Gastrocnemius medialis (tissue), 4 donors: Measurements from ENCODE around the gene THADA. TPM values are rescaled to one million over a fixed set of nuclear protein-coding genes. Genes with fewer than 3 reads are reported as not detected.

Experiments
- ATAC-seq, 2 donors: fragments of 150-250 bp; one replicate each; pipeline ENCODE4 v1.9.1; 2016
- DNase-seq, 2 donors: peaks; one replicate each; pipeline ENCODE4 v3.0.0-alpha.2; 2019
- H3K27ac ChIP-seq, 4 donors: fragments of 200-600 bp; sonication (generic); 1 replicate in 1 of 4; 2 replicates in 3 of 4; pipeline ENCODE4 v1.5.1; 2016 to 2018; ENCODE audit warnings: mild to moderate bottlenecking in 2 of 4, moderate library complexity in 1 of 4
- H3K27me3 ChIP-seq, 3 donors: fragments of 200-600 bp; sonication (generic) in 2 of 3; 1 replicate in 1 of 3; 2 replicates in 2 of 3; pipeline versions ENCODE4 v1.5.1 to v1.6.0; 2016 to 2019; ENCODE audit warnings: mild to moderate bottlenecking in 1 of 3, moderate library complexity in 1 of 3
- H3K36me3 ChIP-seq, 2 donors: fragments of 200-600 bp; sonication (generic) in 1 of 2; one replicate each; pipeline ENCODE4 v1.5.1; 2017 to 2018
- H3K4me1 ChIP-seq, 2 donors: fragments of 200-600 bp; sonication (generic) in 1 of 2; one replicate each; pipeline ENCODE4 v1.5.1; 2016 to 2017; ENCODE audit warnings: mild to moderate bottlenecking in 2 of 2
- H3K4me3 ChIP-seq, 4 donors: fragments of 200-600 bp; sonication (generic) in 3 of 4; 1 replicate in 1 of 4; 2 replicates in 3 of 4; pipeline ENCODE4 v1.5.1; 2016 to 2019; ENCODE audit warnings: mild to moderate bottlenecking in 2 of 4
- H3K9me3 ChIP-seq, 3 donors: fragments of 200-600 bp; sonication (generic) in 2 of 3; 1 replicate in 1 of 3; 2 replicates in 2 of 3; pipeline ENCODE4 v1.5.1; 2016 to 2019
- POLR2A ChIP-seq, 2 donors: fragments of 450-650 bp; IDR thresholded peaks; one replicate each; pipeline ENCODE4 v1.6.1; 2017; ENCODE audit warnings: antibody characterized with exemption in 2 of 2, mild to moderate bottlenecking in 2 of 2, moderate library complexity in 2 of 2
- in situ Hi-C, 4 donors: fragments of 200-750 bp; cut with MboI; loops; one replicate each; pipeline versions ENCODE4 v1.15.0 to v1.8.0; 2017; ENCODE audit warnings: low sequenced_read_pairs in 4 of 4
- intact Hi-C: fragments of 100-400 bp; cut with DNase I; formaldehyde crosslinking; loops from one replicate; pipeline ENCODE4 v1.15.1; 2023; ENCODE audit warnings: low total_unique reads
- total RNA-seq, 4 donors: library from RNA; depleted of rRNA; stranded (reverse); fragments of >200 nt; gene quantifications; one replicate each; pipeline versions ENCODE4 v1.1.0 to v1.2.3, GENCODE V29; 2016
- TF ChIP-seq, protein P1 (sequence below), 5 experiments: fragments of 450-650 bp in 3 of 5; fragments of 200-600 bp in 2 of 5; sonication (generic) in 2 of 5; IDR thresholded peaks in 4 of 5; conservative IDR thresholded peaks in 1 of 5; 1 replicate in 4 of 5; 2 replicates in 1 of 5; pipeline ENCODE4 v1.5.1; 2016 to 2019; ENCODE audit warnings: antibody characterized with exemption in 5 of 5, mild to moderate bottlenecking in 3 of 5, moderate library complexity in 3 of 5

The THADA gene
- total RNA-seq, 4 donors from 2014 or later = 13.6 to 19.0 (median 16.2) TPM

DNA sequence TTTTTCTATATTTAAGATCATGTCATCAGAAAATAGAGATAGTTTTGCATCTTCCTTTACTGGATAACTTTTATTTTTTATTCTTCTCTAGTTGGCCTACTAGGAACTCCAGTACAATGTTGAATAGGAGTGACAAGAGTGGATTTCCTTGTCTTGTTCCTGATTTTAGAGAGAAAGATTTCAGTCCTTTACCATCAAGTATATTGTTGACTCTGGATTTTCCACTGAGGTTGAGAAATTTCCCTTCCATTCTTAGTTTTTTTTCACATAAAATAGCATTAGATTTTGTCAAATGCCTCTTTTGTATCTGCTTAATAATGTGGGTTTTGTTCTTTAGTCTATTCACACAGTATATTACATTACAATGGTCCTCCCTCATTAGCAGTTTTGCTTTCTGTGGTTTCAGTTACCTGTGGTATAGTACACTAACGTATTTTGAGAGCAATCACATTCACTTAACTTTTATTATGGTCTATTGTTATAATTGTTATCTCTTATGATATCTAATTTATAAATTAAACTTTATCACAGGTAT lies 105.5 kb downstream of the THADA start:
- intact Hi-C loops (no loop called here), in situ Hi-C loops (no loop called here)
- Histone ChIP-seq H3K27ac (no peak overlapping the region), H3K36me3 (no peaks in the 10 kb centered on the region), H3K9me3 (no peaks in the 10 kb centered on the region), H3K27me3 (no peaks in the 10 kb centered on the region), H3K4me1 (no peaks in the 10 kb centered on the region), H3K4me3 (no peak overlapping the region)
- DNase-seq (no peak), ATAC-seq (no peak)
- TF ChIP-seq, protein P1, sequence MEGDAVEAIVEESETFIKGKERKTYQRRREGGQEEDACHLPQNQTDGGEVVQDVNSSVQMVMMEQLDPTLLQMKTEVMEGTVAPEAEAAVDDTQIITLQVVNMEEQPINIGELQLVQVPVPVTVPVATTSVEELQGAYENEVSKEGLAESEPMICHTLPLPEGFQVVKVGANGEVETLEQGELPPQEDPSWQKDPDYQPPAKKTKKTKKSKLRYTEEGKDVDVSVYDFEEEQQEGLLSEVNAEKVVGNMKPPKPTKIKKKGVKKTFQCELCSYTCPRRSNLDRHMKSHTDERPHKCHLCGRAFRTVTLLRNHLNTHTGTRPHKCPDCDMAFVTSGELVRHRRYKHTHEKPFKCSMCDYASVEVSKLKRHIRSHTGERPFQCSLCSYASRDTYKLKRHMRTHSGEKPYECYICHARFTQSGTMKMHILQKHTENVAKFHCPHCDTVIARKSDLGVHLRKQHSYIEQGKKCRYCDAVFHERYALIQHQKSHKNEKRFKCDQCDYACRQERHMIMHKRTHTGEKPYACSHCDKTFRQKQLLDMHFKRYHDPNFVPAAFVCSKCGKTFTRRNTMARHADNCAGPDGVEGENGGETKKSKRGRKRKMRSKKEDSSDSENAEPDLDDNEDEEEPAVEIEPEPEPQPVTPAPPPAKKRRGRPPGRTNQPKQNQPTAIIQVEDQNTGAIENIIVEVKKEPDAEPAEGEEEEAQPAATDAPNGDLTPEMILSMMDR (IDR thresholded peaks at IDR 0.05 in 4 of 5, conservative IDR thresholded peaks at IDR 0.05 in 1 of 5) = no peak
- TF ChIP-seq POLR2A (IDR thresholded peaks at IDR 0.05) = no peak

DNA sequence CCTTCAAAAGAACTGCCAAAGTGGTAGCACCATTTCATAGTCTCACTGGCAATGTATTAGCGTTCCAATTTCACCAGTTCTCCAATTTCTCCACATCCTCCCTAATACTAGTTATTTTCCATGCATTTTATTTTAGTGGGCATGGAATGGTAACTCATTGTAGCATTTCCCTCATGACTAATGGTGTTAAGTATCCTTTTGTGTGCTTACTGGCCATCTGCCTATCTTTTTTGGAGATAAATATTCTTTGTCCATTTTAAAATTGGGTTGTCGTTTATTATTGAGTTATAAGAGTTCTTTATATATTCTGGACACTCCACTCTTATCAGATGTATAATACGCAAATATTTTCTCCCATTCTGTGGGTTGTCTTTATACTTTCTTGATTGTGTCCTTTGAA lies 107.1 kb downstream of the THADA start:
- H3K4me1 ChIP-seq = peaks cover 5 to 9% of the 10 kb centered on the region in 2 donors
- no peak overlapping the region for H3K4me3 ChIP-seq
- no peak overlapping the region for H3K27ac ChIP-seq
- no peak for DNase-seq
- no peak for ATAC-seq
- intact Hi-C loops = no loop called here
- no peaks in the 10 kb centered on the region for H3K36me3 ChIP-seq
- TF ChIP-seq POLR2A (IDR thresholded peaks at IDR 0.05) = no peak
- TF ChIP-seq, protein P1 (IDR thresholded peaks at IDR 0.05 in 4 of 5, conservative IDR thresholded peaks at IDR 0.05 in 1 of 5) = no peak
- in situ Hi-C loops = loop anchor here (5.0 to 10.0 kb wide), 7 partner anchors 324 to 664 kb away; no protein-coding TSS in a partner anchor
- no peaks in the 10 kb centered on the region for H3K27me3 ChIP-seq
- no peaks in the 10 kb centered on the region for H3K9me3 ChIP-seq

DNA sequence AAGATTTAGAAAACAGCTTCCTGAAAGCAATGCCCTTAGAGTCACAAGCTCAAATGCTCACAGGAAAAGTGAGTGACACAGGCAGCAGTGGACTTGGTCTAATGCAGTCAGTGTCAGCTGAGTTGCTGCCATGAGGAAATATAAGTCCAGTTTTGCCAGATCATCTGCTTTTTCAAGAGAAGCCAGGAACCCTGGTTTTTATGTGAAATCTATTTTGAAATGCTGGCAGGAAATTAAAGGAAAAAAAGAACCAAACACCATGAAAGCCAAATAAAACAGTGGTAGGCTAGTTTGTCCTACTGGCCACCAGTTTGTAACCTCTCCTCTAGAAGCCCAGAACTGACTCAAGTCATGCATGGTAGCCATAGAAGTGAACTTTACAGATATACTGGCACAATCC lies 109.2 kb downstream of the THADA start:
- Histone ChIP-seq H3K27me3 (no peaks in the 10 kb centered on the region), H3K4me1 (peaks cover 26 to 30% of the 10 kb centered on the region in 2 donors), H3K27ac (peak overlapping the region; percentile 37 to 65 (median 56)), H3K36me3 (no peaks in the 10 kb centered on the region), H3K9me3 (no peaks in the 10 kb centered on the region), H3K4me3 (no peak overlapping the region)
- TF ChIP-seq, protein P1 (IDR thresholded peaks at IDR 0.05 in 4 of 5, conservative IDR thresholded peaks at IDR 0.05 in 1 of 5) = no peak
- peak in 1 of 2 donors; percentile 9 for TF ChIP-seq POLR2A (IDR thresholded peaks at IDR 0.05)
- intact Hi-C loops = loop anchor here (2.0 kb wide), 1 partner anchor 540 kb away; no protein-coding TSS in a partner anchor
- in situ Hi-C loops = loop anchor here (5.0 to 10.0 kb wide), 7 partner anchors 322 to 662 kb away; no protein-coding TSS in a partner anchor
- peak; percentile 69 to 78 for ATAC-seq
- DNase-seq = peak; percentile 52 to 64

DNA sequence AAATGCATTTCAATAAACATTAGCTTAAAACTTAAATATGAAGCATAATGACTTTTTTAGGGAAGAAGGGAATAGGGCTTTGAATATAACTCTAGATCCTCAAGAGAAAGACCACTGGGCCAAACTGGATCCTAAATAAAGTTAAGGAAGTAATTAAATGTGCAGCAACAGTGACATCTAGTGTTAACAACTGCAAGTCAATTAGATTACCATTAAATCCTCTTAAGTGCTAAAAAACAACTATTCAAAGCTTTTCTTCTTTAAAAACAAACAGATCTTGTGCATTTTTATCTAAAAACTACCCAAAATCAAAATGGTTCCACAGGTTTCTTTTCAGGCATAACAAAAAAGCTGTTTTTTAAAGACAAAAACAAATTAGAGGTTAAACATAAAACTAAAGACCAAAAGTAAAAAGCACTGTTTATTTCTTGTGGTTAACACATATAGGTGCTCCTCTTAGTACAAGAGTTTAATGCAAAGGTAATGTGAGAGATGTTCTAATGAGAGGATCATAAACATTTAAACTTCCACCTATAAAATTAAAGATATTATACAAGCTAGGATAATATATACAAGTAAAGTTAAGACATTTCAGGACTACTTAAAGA lies 111.4 kb downstream of the THADA start:
- Histone ChIP-seq H3K27ac (peak overlapping the region; percentile 68 to 79 (median 76)), H3K27me3 (no peaks in the 10 kb centered on the region), H3K36me3 (no peaks in the 10 kb centered on the region), H3K9me3 (no peaks in the 10 kb centered on the region), H3K4me1 (peaks cover 29 to 34% of the 10 kb centered on the region in 2 donors), H3K4me3 (no peak overlapping the region)
- DNase-seq = no peak
- intact Hi-C loops = loop anchor here (1.0 to 5.0 kb wide), 6 partner anchors 58 to 509 kb away; no protein-coding TSS in a partner anchor
- TF ChIP-seq, protein P1 (IDR thresholded peaks at IDR 0.05 in 4 of 5, conservative IDR thresholded peaks at IDR 0.05 in 1 of 5) = peak; percentile 66 to 88 (median 70)
- no peak for TF ChIP-seq POLR2A (IDR thresholded peaks at IDR 0.05)
- in situ Hi-C loops = loop anchor here (5.0 to 10.0 kb wide), 8 partner anchors 252 to 660 kb away; no protein-coding TSS in a partner anchor
- ATAC-seq = peak in 1 of 2 donors; percentile 59
